Peyer's patch (tissue), 4 donors: ENCODE data around the gene CCND1. TPM values are rescaled to one million over a fixed set of nuclear protein-coding genes. Genes with fewer than 3 reads are reported as not detected.

Source experiments
- DNase-seq, 3 donors: peaks; one replicate each; pipeline ENCODE4 v3.0.0-alpha.2; 2017 to 2019
- H3K27ac ChIP-seq, 4 donors: fragments of 200-600 bp; sonication (generic); one replicate each; pipeline ENCODE4 v1.5.1; 2016 to 2019
- H3K27me3 ChIP-seq, 2 donors: fragments of 200-600 bp; sonication (generic); one replicate each; pipeline ENCODE4 v1.5.1; 2019
- H3K36me3 ChIP-seq, 3 donors: fragments of 200-600 bp; sonication (generic); one replicate each; pipeline ENCODE4 v1.5.1; 2016 to 2019
- H3K4me1 ChIP-seq, 4 donors: fragments of 200-600 bp; sonication (generic); one replicate each; pipeline ENCODE4 v1.5.1; 2016 to 2019
- H3K4me3 ChIP-seq, 4 donors: fragments of 200-600 bp; sonication (generic); 1 replicate in 3 of 4; 2 replicates in 1 of 4; pipeline ENCODE4 v1.5.1; 2016 to 2019; ENCODE audit warnings: mild to moderate bottlenecking in 1 of 4
- H3K9me3 ChIP-seq, 4 donors: fragments of 200-600 bp; sonication (generic); one replicate each; pipeline ENCODE4 v1.5.1; 2016 to 2019; ENCODE audit warnings: mild to moderate bottlenecking in 1 of 4
- CTCF ChIP-seq, 6 experiments: fragments of 450-650 bp in 4 of 6; fragments of 200-600 bp in 2 of 6; sonication (generic) in 1 of 6; IDR thresholded peaks; one replicate each; pipeline ENCODE4 v1.5.1; 2017 to 2019; ENCODE audit warnings: antibody characterized with exemption in 6 of 6, mild to moderate bottlenecking in 3 of 6, moderate library complexity in 1 of 6
- POLR2A ChIP-seq, 2 donors: fragments of 450-650 bp; IDR thresholded peaks; one replicate each; pipeline ENCODE4 v1.5.1; 2017; ENCODE audit warnings: antibody characterized with exemption in 2 of 2, mild to moderate bottlenecking in 2 of 2, moderate library complexity in 2 of 2
- total RNA-seq, 4 donors: library from RNA; depleted of rRNA; stranded (reverse); fragments of >200 nt; gene quantifications; one replicate each; pipeline ENCODE4 v1.1.0, GENCODE V29; 2016

The CCND1 gene
- total RNA-seq, 4 donors from 2014 or later, result 13.5 to 46.6 (median 40.0) TPM

- no peak for TF ChIP-seq POLR2A (IDR thresholded peaks at IDR 0.05)
- peak overlapping the region; percentile 65 to 94 (median 80) for H3K4me3 ChIP-seq
- DNase-seq, result peak; percentile 30 to 69 (median 64)
These were observed 529 bp upstream of the CCND1 start for GRCh38 chr11:69640260-69640994.

DNA sequence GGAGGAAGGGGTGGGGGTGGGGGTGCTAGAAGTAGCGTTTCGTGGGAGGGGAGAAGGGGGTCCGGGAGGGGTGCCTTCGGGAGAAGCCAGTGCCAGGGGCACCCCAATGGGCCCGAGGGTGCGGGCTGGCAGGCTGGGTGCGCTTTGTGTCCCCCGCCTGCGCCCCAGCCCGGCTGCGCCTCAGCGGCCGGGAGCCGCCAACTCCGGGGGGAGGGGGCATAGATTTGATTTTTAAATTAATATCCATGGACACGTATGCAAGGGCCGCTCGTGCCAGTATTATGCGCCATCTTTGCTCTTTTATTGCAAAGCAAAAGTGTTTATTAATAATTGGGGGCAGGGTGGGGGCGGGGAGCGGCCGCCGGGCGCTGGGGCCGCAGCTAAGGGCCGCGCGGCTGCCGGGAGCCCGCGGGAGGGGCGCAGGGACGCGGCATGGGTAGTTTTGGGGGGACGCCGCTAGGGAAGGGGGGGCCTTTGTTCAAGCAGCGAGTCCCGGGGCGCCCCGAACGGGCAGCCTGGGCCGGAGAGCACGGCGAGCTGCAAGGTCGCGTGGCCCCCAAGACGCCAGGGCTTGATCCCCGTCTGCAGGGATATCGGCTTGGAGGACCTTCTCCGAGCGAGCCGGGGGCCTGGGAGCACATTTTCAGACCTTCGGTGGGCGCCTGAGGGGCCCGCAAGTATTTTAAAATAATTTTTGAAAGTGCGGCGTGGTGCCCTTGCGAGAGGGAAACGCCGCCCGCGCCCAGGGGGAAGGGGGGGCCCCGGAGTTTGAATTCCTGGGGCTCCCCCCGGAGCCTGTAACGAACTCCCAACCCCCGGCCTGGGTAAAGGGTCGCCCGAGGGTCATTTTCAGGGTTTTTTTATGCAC is 959 bp downstream of the CCND1 start:
- Histone ChIP-seq H3K4me1 (peaks cover 2 to 64% (median 37%) of the 10 kb centered on the region in 4 donors), H3K36me3 (no peaks in the 10 kb centered on the region), H3K27ac (peak overlapping the region; percentile 71 to 86 (median 82)), H3K4me3 (peak overlapping the region; percentile 65 to 94 (median 80)), H3K27me3 (no peaks in the 10 kb centered on the region), H3K9me3 (no peaks in the 10 kb centered on the region)
- no peak for DNase-seq
- no peak for TF ChIP-seq CTCF (IDR thresholded peaks at IDR 0.05)
- no peak for TF ChIP-seq POLR2A (IDR thresholded peaks at IDR 0.05)

More at GRCh38 chr11:69640260-69640994, 529 bp upstream of the CCND1 start:
- Histone ChIP-seq H3K4me1 (peaks cover 2 to 74% (median 39%) of the 10 kb centered on the region in 4 donors), H3K27me3 (no peaks in the 10 kb centered on the region), H3K36me3 (no peaks in the 10 kb centered on the region), H3K9me3 (no peaks in the 10 kb centered on the region), H3K27ac (peak overlapping the region; percentile 71 to 86 (median 82))

DNA sequence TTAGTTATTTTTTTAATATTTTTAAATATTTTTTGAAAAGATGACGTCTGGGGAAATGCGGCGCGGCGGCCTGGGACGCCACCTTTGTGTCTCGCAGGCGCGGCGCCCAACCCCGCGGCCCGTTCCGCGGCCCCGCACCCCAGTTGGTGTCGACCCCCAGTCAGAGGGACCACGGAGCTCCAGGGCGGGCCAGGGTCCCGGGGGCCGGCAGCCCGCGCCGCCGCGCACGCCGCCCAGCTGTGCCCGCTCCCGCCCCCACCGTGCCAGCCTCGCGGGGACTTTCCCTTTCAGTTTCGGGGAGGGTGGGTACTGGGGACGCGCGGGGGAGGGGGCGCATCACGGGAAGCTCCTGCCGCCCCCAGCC is 1.6 kb downstream of the CCND1 start:
- Histone ChIP-seq H3K27me3 (no peaks in the 10 kb centered on the region), H3K9me3 (no peaks in the 10 kb centered on the region), H3K4me3 (peak overlapping the region; percentile 65 to 94 (median 80)), H3K27ac (peak overlapping the region; percentile 71 to 86 (median 82)), H3K36me3 (no peaks in the 10 kb centered on the region), H3K4me1 (peaks cover 0 to 58% (median 32%) of the 10 kb centered on the region in 4 donors)
- no peak for TF ChIP-seq POLR2A (IDR thresholded peaks at IDR 0.05)
- no peak for TF ChIP-seq CTCF (IDR thresholded peaks at IDR 0.05)
- DNase-seq, result peak; percentile 59 to 72 (median 70)

GRCh38 chr11:69642913-69643632 is 2.1 kb downstream of the CCND1 start:
- no peaks in the 10 kb centered on the region for H3K27me3 ChIP-seq
- no peak for TF ChIP-seq POLR2A (IDR thresholded peaks at IDR 0.05)
- peak; percentile 93 to 97 (median 96) for TF ChIP-seq CTCF (IDR thresholded peaks at IDR 0.05)
- H3K27ac ChIP-seq, result peak overlapping the region; percentile 71 to 86 (median 82)
- peak; percentile 76 to 89 (median 88) for DNase-seq
- H3K4me1 ChIP-seq, result peaks cover 0 to 52% (median 26%) of the 10 kb centered on the region in 4 donors
- no peaks in the 10 kb centered on the region for H3K9me3 ChIP-seq
- H3K36me3 ChIP-seq, result peaks cover 0 to 5% (median 0%) of the 10 kb centered on the region in 3 donors
- H3K4me3 ChIP-seq, result peak overlapping the region; percentile 65 to 94 (median 80)

DNA sequence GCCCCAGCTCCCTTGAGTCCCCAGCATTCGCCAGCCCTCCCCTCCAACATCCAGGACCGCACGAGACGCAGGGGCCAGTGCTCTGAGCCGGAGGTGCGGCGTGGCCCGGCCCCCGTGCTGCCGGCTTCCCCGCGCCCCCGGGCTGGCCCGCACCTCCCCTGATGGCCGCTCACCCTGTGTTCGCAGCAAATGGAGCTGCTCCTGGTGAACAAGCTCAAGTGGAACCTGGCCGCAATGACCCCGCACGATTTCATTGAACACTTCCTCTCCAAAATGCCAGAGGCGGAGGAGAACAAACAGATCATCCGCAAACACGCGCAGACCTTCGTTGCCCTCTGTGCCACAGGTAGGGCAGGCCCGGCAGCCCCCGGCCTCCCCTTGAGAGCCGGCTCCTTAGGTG is 2.7 kb downstream of the CCND1 start:
- DNase-seq, result no peak

More for the DNA sequence above, 2.7 kb downstream of the CCND1 start:
- Histone ChIP-seq H3K27me3 (no peaks in the 10 kb centered on the region), H3K9me3 (no peaks in the 10 kb centered on the region), H3K27ac (no peak overlapping the region), H3K4me3 (peak overlapping the region in 3 of 4 donors; percentile 65 to 94 (median 93)), H3K36me3 (peaks cover 0 to 11% (median 0%) of the 10 kb centered on the region in 3 donors), H3K4me1 (peaks cover 0 to 48% (median 21%) of the 10 kb centered on the region in 4 donors)
- TF ChIP-seq CTCF (IDR thresholded peaks at IDR 0.05), result no peak
- TF ChIP-seq POLR2A (IDR thresholded peaks at IDR 0.05), result no peak
